GM10266 (cell line): ENCODE results near the gene CFAP73.
"Not testable (repeated sequence)": the region's sequence is repeated elsewhere in the genome, so short reads cannot be mapped to it uniquely, and the experiment has no call there.

Experiments used
- DNase-seq: peaks from one replicate; pipeline ENCODE4 v3.0.0; 2012; ENCODE audit errors: extremely low spot score
- TF ChIP-seq, protein P1 (sequence below): IDR thresholded peaks from 2 replicates; pipeline ENCODE4 v1.5.1; 2012; ENCODE audit warnings: mild to moderate bottlenecking, low read depth; ENCODE audit not compliant: control insufficient read depth, insufficient read depth; ENCODE audit errors: missing control alignments

CFAP73 gene

DNA sequence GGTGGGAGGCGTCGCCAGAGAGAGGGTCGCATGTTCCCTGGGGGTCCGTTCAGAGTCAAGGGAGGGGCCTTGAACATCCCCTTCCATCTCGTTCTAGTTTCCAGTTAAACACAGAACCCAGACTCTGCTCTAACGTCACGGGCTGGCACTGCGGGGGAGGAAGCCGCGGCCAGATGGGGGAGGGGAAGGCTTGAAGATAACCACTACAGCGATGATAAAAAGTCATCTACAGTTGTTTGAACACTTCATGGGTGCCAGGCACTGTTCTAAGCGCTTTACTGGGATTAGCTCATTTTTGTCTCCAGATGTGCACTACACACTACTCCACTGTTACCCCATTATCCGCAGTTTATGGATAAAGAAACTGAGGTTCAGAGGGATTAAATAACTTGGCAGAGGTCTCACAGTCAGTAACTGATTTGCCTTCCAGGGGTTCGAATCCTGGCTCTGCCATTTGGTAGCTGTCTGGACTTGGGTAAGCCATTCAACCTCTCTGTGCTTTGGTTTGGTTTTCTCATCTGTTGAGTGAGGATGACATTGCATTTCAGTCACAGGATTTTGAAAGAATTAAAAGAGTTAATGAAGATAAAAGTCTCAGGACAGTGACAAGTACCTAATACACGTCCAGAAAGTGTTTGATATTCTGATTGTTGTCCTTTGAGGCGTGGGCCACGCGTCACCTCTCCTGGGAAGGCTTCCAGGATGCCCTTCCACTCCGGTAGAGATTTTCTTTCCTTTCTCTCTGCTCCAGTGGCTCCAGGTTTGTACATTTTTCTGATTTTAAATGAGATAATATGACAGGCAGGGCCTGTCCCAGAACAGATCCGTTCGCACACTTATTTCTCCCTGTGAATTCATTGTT lies 13.2 kb upstream of the CFAP73 start:
- DNase-seq, result no peak
- TF ChIP-seq, protein P1, sequence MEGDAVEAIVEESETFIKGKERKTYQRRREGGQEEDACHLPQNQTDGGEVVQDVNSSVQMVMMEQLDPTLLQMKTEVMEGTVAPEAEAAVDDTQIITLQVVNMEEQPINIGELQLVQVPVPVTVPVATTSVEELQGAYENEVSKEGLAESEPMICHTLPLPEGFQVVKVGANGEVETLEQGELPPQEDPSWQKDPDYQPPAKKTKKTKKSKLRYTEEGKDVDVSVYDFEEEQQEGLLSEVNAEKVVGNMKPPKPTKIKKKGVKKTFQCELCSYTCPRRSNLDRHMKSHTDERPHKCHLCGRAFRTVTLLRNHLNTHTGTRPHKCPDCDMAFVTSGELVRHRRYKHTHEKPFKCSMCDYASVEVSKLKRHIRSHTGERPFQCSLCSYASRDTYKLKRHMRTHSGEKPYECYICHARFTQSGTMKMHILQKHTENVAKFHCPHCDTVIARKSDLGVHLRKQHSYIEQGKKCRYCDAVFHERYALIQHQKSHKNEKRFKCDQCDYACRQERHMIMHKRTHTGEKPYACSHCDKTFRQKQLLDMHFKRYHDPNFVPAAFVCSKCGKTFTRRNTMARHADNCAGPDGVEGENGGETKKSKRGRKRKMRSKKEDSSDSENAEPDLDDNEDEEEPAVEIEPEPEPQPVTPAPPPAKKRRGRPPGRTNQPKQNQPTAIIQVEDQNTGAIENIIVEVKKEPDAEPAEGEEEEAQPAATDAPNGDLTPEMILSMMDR, result no peak

DNA sequence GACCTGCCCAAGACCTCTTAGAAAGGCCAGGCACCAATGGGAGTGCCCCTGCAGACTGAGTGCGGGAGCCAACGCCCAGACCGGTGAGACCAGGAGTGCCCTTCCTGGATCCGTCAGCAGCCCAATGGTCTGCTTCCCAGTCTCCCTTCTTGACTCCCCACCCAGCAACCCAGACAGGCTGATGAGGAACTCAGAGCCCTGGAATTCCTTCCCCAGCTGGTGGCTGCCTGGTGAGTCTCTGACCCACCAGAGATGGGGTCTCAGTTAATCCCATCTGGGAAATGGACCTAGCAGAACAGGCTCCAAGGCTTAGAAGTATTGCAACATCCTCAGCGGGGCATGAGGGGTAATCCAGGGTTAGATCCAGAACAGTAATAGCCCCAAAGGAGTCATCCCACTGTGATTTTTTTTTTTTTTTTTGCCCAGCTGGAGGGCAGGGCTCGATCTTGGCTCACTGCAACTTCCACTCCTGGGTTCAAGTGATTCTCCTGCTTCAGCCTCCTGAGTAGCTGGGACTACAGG lies 12.5 kb upstream of the CFAP73 start:
- DNase-seq, result no peak
- TF ChIP-seq, protein P1, result no peak

DNA sequence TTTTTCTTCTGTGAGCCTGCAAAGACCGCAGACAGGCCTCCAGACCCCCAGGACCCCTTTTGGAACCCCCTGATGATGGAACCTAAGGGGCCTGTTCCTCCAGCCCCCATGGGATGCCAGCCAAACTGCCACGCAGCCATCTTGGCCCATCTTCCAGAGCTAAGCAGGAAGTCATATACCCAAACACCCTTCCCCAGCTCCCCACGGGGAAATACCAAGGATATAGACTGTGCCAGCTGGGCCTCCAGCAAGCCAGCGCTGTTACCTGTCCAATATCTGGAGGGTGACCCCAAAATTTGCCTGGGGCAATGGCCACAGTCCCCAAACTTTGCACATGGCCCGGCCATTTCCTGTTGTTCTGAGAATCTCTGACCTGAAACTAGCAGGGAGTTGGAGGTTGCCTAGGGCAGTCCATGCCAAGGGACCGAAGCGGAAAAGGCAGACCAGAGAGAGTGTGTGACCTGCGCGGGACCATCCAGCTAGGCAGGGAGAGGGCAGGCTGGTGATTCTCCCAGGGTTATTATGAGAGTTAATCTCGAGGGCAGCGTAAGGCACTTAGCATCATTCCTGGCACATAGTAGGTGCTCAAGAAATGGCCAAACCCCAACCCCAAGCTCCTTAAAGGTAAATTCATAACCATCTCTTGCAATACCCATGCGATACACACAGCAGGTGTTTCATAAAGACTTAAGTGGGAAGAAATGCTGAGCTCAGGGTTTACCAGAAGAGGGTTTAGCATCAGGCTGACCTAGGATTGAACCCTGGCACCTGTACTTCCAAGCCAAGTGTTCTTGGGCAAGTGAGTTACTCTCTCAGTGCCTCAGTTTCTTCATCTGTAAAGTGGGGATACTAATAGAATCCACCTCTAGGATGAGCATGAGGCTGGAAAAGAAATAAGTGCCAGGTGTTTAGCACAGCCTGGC lies 11.4 kb upstream of the CFAP73 start:
- DNase-seq, result no peak
- TF ChIP-seq, protein P1, result no peak

DNA sequence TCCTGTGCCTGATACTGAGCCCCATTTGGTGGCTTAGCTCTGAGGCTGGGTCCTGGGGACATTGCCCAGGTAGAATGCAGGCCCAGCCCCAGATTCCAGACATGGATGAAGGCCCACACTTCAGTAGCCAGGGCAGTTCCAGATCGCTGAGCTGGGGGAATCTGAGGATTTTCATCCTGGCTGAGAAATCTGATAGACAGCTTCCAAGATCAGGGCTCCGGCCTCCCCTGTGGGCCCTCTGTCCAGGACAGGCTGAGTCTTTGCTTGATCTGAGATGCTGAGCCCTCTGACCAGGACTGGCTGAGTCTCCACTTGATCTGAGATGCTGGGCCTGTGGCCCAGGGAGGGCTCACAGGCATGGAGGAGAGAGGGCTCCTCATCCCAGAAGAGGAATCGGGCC lies 10.7 kb upstream of the CFAP73 start:
- no peak for DNase-seq
- TF ChIP-seq, protein P1, result no peak

DNA sequence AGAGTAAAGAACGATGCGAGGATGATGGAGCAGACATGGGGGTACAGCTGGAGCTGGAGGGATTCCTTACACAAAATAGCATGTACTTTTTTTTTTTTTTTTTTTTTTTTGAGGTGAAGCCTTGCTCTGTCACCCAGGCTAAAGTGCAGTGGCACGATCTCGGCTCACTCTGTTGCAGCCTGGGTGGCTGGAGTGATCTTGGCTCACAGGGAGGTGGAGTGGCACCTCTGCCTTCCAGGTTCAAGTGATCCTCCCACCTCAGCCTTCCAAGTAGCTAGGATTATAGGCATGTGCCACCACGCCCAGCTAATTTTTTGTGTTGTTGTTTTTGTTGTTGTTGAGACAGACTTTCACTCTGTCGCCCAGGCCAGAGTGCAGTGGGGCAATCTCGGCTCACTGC lies 8.8 kb upstream of the CFAP73 start:
- TF ChIP-seq, protein P1, result no peak
- no peak for DNase-seq

DNA sequence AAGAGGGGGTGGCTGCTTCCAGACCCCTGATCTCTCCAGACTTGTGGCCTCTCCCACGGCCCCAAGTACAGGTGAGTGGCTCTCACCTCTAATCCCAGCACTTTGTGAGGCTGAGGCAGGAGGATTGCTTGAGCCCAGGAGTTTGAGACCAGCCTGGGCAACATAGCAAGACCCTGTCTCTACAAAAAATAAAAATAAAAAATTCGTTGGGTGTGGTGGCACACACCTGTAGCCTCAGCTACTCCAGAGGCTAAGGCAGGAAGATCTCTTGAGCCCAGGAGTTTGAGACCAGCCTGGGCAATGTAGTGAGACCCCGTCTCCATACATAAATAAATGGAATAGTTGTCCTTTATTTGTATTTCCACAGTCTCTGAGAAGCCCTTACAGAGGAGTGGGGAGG lies 7.8 kb upstream of the CFAP73 start:
- not testable (repeated sequence) for DNase-seq

DNA sequence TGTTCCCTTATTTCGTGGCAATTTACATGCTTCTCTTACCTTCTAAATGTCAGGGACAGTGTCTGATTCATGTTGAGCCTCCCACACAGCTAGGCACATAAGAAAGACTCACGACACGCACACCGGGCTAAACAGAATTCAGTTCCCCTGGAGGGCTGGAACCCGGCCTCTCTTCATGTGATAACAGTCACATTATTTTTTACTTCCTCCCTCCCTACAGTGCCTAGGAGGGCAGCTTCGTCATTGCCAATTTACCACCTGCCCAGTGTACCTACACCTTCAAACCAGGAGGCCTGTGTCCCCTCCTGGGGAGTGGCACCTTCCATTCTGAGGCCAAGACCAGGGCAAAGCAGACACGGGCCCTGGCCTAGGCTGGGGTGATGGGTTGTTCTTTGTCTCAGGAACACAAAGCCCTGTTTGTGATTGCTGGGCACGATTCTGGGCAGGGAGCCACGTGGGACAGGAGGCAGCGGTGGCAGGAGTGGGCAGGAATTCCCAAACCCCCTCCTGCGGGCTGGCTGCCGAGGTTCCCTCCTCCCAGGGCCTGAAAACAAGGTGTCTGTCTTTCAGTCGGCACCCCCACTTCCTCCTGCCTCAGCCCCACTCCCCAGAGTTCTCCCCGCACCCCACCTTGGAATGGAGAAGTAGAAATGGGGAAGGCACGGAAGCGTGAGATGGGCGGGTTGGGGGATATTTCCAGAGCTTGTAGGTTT lies 7.2 kb upstream of the CFAP73 start:
- TF ChIP-seq, protein P1, result no peak
- no peak for DNase-seq
